NCI-H2107 treated with DMSO at 0.1 percent for 48 hours (cell line): Measurements from ENCODE around the gene EVI2B.
"Not testable (repeated sequence)": the region's sequence is repeated elsewhere in the genome, so short reads cannot be mapped to it uniquely, and the experiment has no call there.

ENCODE experiments used
- DNase-seq: peaks from one replicate; lab custom pipeline; 2025; ENCODE audit not compliant: unreplicated experiment; lab: John Stamatoyannopoulos, UW

The EVI2B gene

GRCh38 chr17:31272803-31273202 lies 41.1 kb downstream of the EVI2B start:
- no peak for DNase-seq

- no peak for DNase-seq
These were observed 41.6 kb downstream of the EVI2B start for GRCh38 chr17:31272236-31272635.

GRCh38 chr17:31269578-31269983 lies 44.3 kb downstream of the EVI2B start:
- peak; percentile 40 for DNase-seq

GRCh38 chr17:31269036-31269577 lies 44.7 kb downstream of the EVI2B start:
- no peak for DNase-seq

- DNase-seq = no peak
These were observed 47.8 kb downstream of the EVI2B start for GRCh38 chr17:31266042-31266441.

- DNase-seq = not testable (repeated sequence)
These were observed 50.9 kb downstream of the EVI2B start for GRCh38 chr17:31262923-31263322.

GRCh38 chr17:31261601-31262000 lies 52.3 kb downstream of the EVI2B start:
- no peak for DNase-seq

GRCh38 chr17:31260151-31260550 lies 53.7 kb downstream of the EVI2B start:
- DNase-seq = no peak

GRCh38 chr17:31256936-31257335 lies 56.9 kb downstream of the EVI2B start:
- DNase-seq = no peak

GRCh38 chr17:31254654-31255053 lies 59.2 kb downstream of the EVI2B start:
- DNase-seq = no peak
